PC-3 (cell line): ENCODE data around the gene TEKT5.

ENCODE experiments used
- EZH2 ChIP-seq: fragments of 300-600 bp; sonication (generic); IDR thresholded peaks from one replicate; pipeline ENCODE4 v1.6.1; 2017; ENCODE audit warnings: antibody characterized with exemption, mild to moderate bottlenecking, low read length; ENCODE audit not compliant: unreplicated experiment
- EZH2phosphoT487 ChIP-seq: fragments of 300-600 bp; sonication (generic); IDR thresholded peaks from 2 replicates; pipeline ENCODE4 v1.6.1; 2018; ENCODE audit warnings: mild to moderate bottlenecking, antibody characterized with exemption, low read length, borderline replicate concordance
- TF ChIP-seq, protein P1 (sequence below): fragments of 300-600 bp; sonication (generic); conservative IDR thresholded peaks from 2 replicates; pipeline ENCODE4 v1.5.1; 2017; ENCODE audit warnings: antibody characterized with exemption, low read depth, mild to moderate bottlenecking, low read length

DNA sequence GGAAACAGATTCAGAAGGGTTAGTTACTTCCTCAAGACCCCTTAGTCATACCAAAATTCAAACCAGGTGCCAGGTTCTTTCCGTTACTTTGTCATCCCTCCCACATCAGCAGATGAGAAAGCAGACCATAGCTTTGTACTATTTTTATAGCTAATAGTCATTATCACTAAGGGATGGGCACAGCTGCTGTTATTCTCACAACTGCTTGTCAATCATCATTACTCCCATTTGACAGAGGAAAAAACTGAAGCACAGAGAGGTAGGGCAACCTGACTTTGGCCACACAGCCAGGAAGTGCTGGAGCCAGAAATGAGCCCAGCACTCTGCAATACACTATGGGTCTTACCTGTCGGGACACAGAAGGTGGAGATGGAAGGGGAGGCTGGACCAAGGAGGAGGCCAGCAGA, 30.0 kb downstream of the TEKT5 start:
- TF ChIP-seq, protein P1, sequence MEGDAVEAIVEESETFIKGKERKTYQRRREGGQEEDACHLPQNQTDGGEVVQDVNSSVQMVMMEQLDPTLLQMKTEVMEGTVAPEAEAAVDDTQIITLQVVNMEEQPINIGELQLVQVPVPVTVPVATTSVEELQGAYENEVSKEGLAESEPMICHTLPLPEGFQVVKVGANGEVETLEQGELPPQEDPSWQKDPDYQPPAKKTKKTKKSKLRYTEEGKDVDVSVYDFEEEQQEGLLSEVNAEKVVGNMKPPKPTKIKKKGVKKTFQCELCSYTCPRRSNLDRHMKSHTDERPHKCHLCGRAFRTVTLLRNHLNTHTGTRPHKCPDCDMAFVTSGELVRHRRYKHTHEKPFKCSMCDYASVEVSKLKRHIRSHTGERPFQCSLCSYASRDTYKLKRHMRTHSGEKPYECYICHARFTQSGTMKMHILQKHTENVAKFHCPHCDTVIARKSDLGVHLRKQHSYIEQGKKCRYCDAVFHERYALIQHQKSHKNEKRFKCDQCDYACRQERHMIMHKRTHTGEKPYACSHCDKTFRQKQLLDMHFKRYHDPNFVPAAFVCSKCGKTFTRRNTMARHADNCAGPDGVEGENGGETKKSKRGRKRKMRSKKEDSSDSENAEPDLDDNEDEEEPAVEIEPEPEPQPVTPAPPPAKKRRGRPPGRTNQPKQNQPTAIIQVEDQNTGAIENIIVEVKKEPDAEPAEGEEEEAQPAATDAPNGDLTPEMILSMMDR = no peak
- TF ChIP-seq EZH2 (no peak), EZH2phosphoT487 (no peak)
